Activated CD4-positive, CD25-positive, alpha-beta regulatory T cell treated with anti-CD3 and anti-CD28 coated beads, Interleukin-2, amount 50 U/mL, for 24 hours (primary cell): ENCODE measurements around the gene SPAG5.

ENCODE experiments used
- ATAC-seq, 2 donors: fragments of 150-1000 bp; cut with Tn5 transposase; one replicate each; pipeline ENCODE4 v1.10.0; 2021; ENCODE audit warnings: mild to moderate bottlenecking in 1 of 2, moderate library complexity in 1 of 2

The SPAG5 gene

GRCh38 chr17:28541439-28541838 is 57.4 kb downstream of the SPAG5 start:
- ATAC-seq, result no peak

GRCh38 chr17:28540231-28540630 is 58.6 kb downstream of the SPAG5 start:
- ATAC-seq, result no peak

DNA sequence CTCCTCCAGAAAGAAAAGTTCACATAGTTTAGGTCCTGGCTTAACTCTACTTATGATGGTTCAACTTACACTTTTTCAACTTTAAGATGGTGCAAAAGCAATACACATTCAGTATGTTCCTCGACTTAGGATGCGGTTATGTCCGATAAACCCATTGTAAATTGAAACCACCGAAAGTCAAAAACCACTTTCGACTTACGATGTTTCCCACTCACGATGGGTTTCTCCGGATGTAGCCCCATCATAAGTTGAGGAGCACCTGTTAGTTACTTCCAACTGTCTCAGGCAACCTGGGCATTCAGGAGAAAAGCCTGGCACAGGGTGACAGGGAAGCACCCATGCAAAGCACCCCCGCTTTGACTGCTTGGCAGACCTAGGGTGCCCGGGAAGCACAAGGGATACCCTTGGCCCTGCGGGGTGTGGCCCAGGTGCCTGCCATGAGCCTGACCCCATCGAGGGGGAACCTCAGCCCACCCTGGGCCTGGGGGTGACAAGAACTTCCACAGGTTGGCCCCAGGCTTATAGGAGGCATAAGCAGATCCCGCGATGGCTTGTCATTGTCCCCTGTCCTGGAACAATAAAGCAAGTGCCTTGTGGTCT is 60.4 kb downstream of the SPAG5 start:
- no peak for ATAC-seq

DNA sequence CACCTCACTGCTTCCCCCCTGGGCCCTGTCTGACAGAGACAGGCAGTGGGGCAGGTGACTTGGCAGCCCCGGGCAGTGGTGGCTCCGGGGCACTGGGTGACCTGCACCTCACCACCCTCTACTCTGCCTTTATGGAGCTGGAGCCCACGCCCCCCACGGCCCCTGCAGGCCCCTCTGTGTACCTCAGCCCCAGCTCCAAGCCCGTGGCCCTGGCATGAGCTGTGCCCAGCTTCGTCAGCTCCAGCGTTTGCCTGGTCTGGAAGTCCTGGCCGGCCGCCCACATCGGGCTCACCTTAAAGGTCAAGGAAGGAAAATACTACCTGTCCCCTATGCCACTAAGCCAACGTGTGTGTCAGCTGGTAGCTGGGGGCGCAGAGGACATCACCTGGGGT is 61.6 kb downstream of the SPAG5 start:
- no peak for ATAC-seq

- ATAC-seq, result no peak
These were observed 62.1 kb downstream of the SPAG5 start for GRCh38 chr17:28536532-28537218.

GRCh38 chr17:28534740-28535375 is 64.0 kb downstream of the SPAG5 start:
- no peak for ATAC-seq

DNA sequence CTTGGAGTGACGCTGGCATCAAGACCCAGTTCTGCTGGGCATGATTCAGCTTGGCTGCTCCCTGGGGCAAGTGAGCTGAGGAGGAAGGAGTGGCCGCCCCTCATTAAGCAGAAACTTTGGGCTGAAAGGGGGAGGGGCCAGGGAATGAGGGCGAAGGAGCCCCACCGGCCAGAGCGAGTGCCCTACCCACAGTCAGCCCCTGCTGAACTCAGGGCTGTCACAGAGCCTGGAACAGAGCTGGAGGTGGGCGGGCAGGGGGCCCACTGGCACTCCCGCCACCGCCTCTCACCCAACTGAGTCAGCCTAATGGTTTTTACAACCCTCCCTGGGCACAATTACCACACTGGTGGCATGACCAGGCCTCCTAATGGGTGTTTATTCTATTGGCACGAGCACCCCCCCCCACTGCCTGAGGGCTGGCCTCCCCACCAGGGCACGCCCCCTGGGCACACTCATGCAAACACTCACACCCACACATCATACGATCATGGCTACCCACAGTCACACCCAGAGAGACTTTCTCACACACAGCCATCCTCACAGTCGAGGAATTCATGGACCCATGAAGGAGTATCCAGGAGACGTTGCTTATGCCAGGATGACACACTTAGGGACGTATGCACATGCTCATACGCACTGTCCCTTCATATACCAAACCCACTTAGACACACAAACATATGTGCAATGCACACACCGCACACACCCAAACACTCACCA is 65.6 kb downstream of the SPAG5 start:
- ATAC-seq, result no peak

DNA sequence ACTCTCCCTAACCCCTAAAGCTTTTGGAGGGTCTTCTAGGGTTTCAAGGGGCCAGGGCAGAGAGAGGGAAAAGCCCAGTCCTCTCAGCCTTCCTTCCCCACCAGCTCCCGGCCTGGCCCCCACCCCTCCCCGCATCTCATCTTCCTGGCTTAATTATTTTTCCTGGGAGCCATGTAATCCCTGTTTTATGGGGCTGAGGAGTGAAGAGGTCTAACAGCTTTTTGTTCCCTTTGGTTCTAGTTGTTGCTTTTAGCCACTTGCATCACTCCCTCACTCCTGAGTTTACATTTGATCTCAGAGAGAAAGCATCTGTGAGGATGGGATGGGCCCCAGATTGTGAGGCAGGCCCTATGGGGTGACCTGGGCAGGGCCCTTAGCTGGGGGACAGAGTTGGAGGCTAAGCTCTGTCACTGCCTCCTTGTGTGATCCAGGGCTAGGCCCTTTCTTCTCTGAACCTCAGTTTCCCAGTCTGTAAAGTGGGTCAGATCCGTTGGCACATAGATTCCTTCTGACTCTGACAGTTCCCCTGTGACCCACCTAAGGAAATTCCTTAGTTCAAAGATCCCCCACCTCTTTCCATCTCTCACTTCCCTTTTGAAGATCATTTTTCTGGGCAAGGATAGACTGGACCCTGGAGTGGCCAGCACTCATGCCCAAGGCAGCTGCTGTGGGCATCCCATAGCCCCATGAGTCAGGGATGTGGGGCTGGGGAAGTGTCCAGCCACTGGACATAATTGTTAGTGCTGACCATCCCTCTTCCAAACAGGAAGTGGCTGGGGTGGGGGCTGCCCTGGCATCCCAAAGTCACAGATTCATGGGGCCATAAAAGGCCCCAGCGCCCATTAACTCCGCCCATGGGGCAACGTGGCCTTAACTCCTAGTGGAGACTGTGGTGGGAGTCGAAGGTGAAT is 66.5 kb downstream of the SPAG5 start:
- ATAC-seq, result no peak

- ATAC-seq, result no peak
These were observed 67.9 kb downstream of the SPAG5 start for GRCh38 chr17:28530926-28531325.

DNA sequence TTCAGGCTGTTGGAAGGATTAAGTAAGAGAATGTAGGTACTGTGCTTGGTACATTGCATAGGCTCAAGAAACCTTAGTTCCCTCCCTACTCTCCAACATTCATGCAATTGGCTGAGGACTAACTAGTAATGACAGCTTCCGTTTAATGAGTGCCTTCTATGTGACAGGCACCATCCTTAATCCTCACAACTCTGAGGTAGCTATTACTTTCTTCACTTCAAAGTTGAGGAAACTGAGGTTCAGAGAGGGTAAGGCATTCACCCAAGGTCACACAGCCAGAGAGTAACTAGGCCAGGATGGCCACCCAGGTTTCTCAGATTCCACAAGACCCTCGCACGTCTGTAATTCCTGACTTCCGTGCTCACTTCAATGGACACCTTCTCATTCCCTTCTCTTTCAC is 68.6 kb downstream of the SPAG5 start:
- ATAC-seq, result no peak

DNA sequence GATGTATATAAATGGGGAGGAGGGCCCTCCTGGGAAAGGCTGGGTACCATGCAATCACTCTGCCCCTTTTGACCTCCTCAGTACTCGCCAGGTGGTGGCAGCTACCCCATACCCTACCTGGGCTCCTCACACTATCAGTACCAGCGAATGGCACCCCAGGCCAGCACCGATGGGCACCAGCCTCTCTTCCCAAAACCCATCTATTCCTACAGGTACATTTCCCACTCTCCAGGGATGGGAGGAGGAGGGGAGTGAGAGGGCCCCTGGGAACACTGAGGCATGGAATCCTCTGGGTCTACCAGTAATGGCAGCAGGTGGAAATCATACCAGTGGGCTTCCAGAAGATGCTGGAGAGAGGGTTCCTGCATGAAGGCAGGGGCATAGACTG is 69.8 kb downstream of the SPAG5 start:
- no peak for ATAC-seq

- no peak for ATAC-seq
These were observed 70.4 kb downstream of the SPAG5 start for GRCh38 chr17:28528327-28529012.

GRCh38 chr17:28527859-28528258 is 71.0 kb downstream of the SPAG5 start:
- no peak for ATAC-seq
